SK-N-SH treated with all-trans-retinoic acid at 6 μM for 48 hours (cell line): ENCODE results near the gene SMO.

Experiments used
- ATAC-seq: fragments of 200-7000 bp; cut with Tn5 transposase; 3 replicates; pipeline ENCODE4 v1.9.1; 2020; ENCODE audit warnings: mild to moderate bottlenecking, moderate library complexity
- ARNTL ChIP-seq: fragments of 450-650 bp; formaldehyde crosslinking; IDR thresholded peaks from 2 replicates; pipeline ENCODE4 v1.5.0; 2020; ENCODE audit warnings: low read depth, mild to moderate bottlenecking, moderate library complexity, borderline replicate concordance
- BACH2 ChIP-seq: fragments of 250-450 bp; sonication (Bioruptor Pico); IDR thresholded peaks from 2 replicates; pipeline ENCODE4 v1.9.0; 2021; ENCODE audit warnings: mild to moderate bottlenecking, borderline replicate concordance
- CREB5 ChIP-seq: fragments of 250-450 bp; sonication (Bioruptor Pico); IDR thresholded peaks from 2 replicates; pipeline ENCODE4 v1.5.1; 2020; ENCODE audit warnings: low read depth, mild to moderate bottlenecking, moderate library complexity
- ESRRG ChIP-seq: fragments of 250-450 bp; sonication (Bioruptor Pico); IDR thresholded peaks from 2 replicates; pipeline ENCODE4 v1.6.1; 2021; ENCODE audit warnings: mild to moderate bottlenecking
- GLIS3 ChIP-seq: fragments of 250-450 bp; sonication (Bioruptor Pico); IDR thresholded peaks from 2 replicates; pipeline ENCODE4 v1.5.0; 2020; ENCODE audit warnings: mild to moderate bottlenecking, moderate library complexity
- ISL1 ChIP-seq: fragments of 250-450 bp; sonication (Bioruptor Pico); IDR thresholded peaks from 2 replicates; pipeline ENCODE4 v2.1.2; 2022; ENCODE audit warnings: mild to moderate bottlenecking, moderate library complexity
- OSR1 ChIP-seq: fragments of 250-450 bp; sonication (Bioruptor Pico); IDR thresholded peaks from 2 replicates; pipeline ENCODE4 v1.8.0; 2022; ENCODE audit warnings: moderate library complexity, mild to moderate bottlenecking, inconsistent platforms
- PATZ1 ChIP-seq: fragments of 250-450 bp; sonication (Bioruptor Pico); IDR thresholded peaks from 2 replicates; pipeline ENCODE4 v1.8.0; 2020; ENCODE audit warnings: mild to moderate bottlenecking, moderate library complexity, borderline replicate concordance
- PPARA ChIP-seq: fragments of 250-450 bp; sonication (Bioruptor Pico); IDR thresholded peaks from 2 replicates; pipeline ENCODE4 v1.5.0; 2020; ENCODE audit warnings: mild to moderate bottlenecking, borderline replicate concordance
- RARB ChIP-seq: fragments of 250-450 bp; sonication (Bioruptor Pico); IDR thresholded peaks from 2 replicates; pipeline ENCODE4 v1.8.0; 2021; ENCODE audit warnings: mild to moderate bottlenecking, moderate library complexity
- SNAI2 ChIP-seq: fragments of 250-450 bp; sonication (Bioruptor Pico); IDR thresholded peaks from 2 replicates; pipeline ENCODE4 v1.5.0; 2020; ENCODE audit warnings: mild to moderate bottlenecking, moderate library complexity
- TCF4 ChIP-seq: fragments of 250-450 bp; sonication (Bioruptor Pico); IDR thresholded peaks from 2 replicates; pipeline ENCODE4 v1.8.0; 2021; ENCODE audit warnings: mild to moderate bottlenecking, moderate library complexity, borderline replicate concordance
- TOX ChIP-seq: fragments of 250-450 bp; sonication (Bioruptor Pico); IDR thresholded peaks from 2 replicates; pipeline ENCODE4 v1.8.0; 2021; ENCODE audit warnings: mild to moderate bottlenecking, moderate library complexity, borderline replicate concordance
- TSHZ2 ChIP-seq: fragments of 250-450 bp; sonication (Bioruptor Pico); IDR thresholded peaks from 2 replicates; pipeline ENCODE4 v1.5.0; 2020; ENCODE audit warnings: mild to moderate bottlenecking, moderate library complexity
- ZC3H10 ChIP-seq: fragments of 250-450 bp; sonication (Bioruptor Pico); IDR thresholded peaks from 2 replicates; pipeline ENCODE4 v1.5.1; 2021; ENCODE audit warnings: mild to moderate bottlenecking, moderate library complexity
- ZFP3 ChIP-seq: fragments of 250-450 bp; sonication (Bioruptor Pico); IDR thresholded peaks from 2 replicates; pipeline ENCODE4 v1.5.0; 2020; ENCODE audit warnings: mild to moderate bottlenecking, moderate library complexity
- ZFP30 ChIP-seq: fragments of 450-650 bp; formaldehyde crosslinking; IDR thresholded peaks from 2 replicates; pipeline ENCODE4 v1.5.0; 2022; ENCODE audit warnings: mild to moderate bottlenecking, moderate library complexity
- ZNF70 ChIP-seq: fragments of 450-650 bp; formaldehyde crosslinking; IDR thresholded peaks from 2 replicates; pipeline ENCODE4 v1.5.0; 2020; ENCODE audit warnings: mild to moderate bottlenecking, moderate library complexity

Gene SMO

GRCh38 chr7:129157651-129158050 is 30.8 kb upstream of the SMO start:
- TF ChIP-seq SNAI2 (CRISPR knock-in tag), result no peak
- TF ChIP-seq ARNTL (CRISPR knock-in tag), result no peak
- no peak for TF ChIP-seq CREB5 (CRISPR knock-in tag)
- TF ChIP-seq PATZ1 (CRISPR knock-in tag), result no peak
- no peak for TF ChIP-seq PPARA (CRISPR knock-in tag)
- no peak for TF ChIP-seq TCF4 (CRISPR knock-in tag)
- no peak for TF ChIP-seq ISL1 (CRISPR knock-in tag)
- ATAC-seq, result no peak

GRCh38 chr7:129159539-129159938 is 28.9 kb upstream of the SMO start:
- TF ChIP-seq BACH2 (CRISPR knock-in tag) (no peak), PATZ1 (CRISPR knock-in tag) (no peak)
- TF ChIP-seq, all 23 proteins: peak for 0
- ATAC-seq, result no peak

- ATAC-seq, result no peak; the same call in 2 of the 3 replicates
- TF ChIP-seq TOX (CRISPR knock-in tag), result no peak
- TF ChIP-seq PATZ1 (CRISPR knock-in tag), result no peak
- TF ChIP-seq PPARA (CRISPR knock-in tag), result no peak
- no peak for TF ChIP-seq RARB (CRISPR knock-in tag)
- TF ChIP-seq SNAI2 (CRISPR knock-in tag), result no peak
Measured at GRCh38 chr7:129160161-129160905, 28.1 kb upstream of the SMO start.

- no peak for ATAC-seq
- no peak for TF ChIP-seq PPARA (CRISPR knock-in tag)
- TF ChIP-seq ISL1 (CRISPR knock-in tag), result no peak
- no peak for TF ChIP-seq OSR1
- no peak for TF ChIP-seq RARB (CRISPR knock-in tag)
- TF ChIP-seq ZFP3, result no peak
- TF ChIP-seq ZFP30, result no peak
- no peak for TF ChIP-seq TCF4 (CRISPR knock-in tag)
- no peak for TF ChIP-seq ARNTL (CRISPR knock-in tag)
- no peak for TF ChIP-seq ZNF70 (CRISPR knock-in tag)
- TF ChIP-seq SNAI2 (CRISPR knock-in tag), result no peak
- no peak for TF ChIP-seq CREB5 (CRISPR knock-in tag)
- TF ChIP-seq TSHZ2 (CRISPR knock-in tag), result no peak
- TF ChIP-seq ESRRG (CRISPR knock-in tag), result no peak
- TF ChIP-seq ZC3H10 (CRISPR knock-in tag), result no peak
- no peak for TF ChIP-seq GLIS3 (CRISPR knock-in tag)
- TF ChIP-seq TOX (CRISPR knock-in tag), result no peak
Measured at GRCh38 chr7:129161524-129162225, 26.8 kb upstream of the SMO start.
